ENCODE measurements around the gene VPS37B. TPM values are rescaled to one million over a fixed set of nuclear protein-coding genes. Genes with fewer than 3 reads are reported as not detected.

VPS37B gene
- total RNA-seq, 1 donor from 2014 or later: 24.4 TPM

DNA sequence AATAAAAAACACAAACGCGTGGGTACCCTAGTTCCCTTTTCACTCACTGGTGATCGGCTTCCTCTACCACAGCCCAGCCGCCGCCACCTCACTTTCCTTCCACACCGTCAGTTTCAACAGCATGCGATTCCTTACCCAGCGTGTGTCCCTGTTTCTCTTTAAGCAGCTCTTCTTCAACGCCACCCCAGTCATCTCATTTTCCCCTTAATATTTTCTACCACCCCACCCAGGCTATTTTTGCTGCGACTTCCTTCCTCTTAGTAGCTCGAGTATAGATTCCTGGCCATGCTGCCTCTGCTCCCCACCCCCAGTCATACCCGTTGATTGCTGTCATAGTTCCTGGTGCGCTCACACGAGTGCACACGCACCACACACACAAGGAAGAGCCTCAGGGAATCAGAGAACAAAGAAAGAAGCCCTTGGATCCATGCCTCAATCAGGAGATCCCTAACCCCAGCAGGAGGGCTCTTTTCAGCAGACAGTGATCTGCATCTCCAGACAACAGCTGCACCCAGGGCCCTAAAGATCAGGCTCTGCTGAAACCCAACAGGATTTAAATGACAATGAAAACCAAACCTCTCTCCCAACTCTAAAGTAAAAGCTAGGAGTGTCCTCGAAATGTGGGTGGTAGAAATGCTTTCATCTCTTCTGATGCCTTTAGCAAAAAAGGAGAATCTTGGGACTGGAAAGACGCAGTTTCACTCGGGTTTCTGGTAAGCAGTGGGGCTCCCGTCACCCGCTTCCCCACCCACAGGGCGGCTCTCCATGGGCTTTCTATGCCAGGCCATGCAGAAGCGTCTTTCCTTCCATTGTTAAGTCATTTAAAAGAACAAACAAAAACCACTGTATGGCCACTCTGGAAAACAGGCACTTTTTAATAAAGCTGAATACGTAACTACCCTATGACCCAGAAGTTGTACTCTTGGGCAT is 23.8 kb downstream of the VPS37B start:
- Mint-ChIP-seq H3K36me3 (ENCODE audit: low read depth) (peaks cover 13% of the 10 kb centered on the region), H3K9me3 (ENCODE audit: low read depth) (no peaks in the 10 kb centered on the region), H3K27ac (ENCODE audit: unreplicated experiment) (peak overlapping the region; percentile 99), H3K27me3 (ENCODE audit: low read depth) (no peaks in the 10 kb centered on the region), H3K4me3 (ENCODE audit: unreplicated experiment) (peak overlapping the region; percentile 72), H3K4me1 (ENCODE audit: low read depth) (peaks cover 56% of the 10 kb centered on the region)
- TF ChIP-seq, protein P1, sequence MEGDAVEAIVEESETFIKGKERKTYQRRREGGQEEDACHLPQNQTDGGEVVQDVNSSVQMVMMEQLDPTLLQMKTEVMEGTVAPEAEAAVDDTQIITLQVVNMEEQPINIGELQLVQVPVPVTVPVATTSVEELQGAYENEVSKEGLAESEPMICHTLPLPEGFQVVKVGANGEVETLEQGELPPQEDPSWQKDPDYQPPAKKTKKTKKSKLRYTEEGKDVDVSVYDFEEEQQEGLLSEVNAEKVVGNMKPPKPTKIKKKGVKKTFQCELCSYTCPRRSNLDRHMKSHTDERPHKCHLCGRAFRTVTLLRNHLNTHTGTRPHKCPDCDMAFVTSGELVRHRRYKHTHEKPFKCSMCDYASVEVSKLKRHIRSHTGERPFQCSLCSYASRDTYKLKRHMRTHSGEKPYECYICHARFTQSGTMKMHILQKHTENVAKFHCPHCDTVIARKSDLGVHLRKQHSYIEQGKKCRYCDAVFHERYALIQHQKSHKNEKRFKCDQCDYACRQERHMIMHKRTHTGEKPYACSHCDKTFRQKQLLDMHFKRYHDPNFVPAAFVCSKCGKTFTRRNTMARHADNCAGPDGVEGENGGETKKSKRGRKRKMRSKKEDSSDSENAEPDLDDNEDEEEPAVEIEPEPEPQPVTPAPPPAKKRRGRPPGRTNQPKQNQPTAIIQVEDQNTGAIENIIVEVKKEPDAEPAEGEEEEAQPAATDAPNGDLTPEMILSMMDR (IDR thresholded peaks at IDR 0.05): no peak
- DNase-seq (ENCODE audit: low spot score): no peak

DNA sequence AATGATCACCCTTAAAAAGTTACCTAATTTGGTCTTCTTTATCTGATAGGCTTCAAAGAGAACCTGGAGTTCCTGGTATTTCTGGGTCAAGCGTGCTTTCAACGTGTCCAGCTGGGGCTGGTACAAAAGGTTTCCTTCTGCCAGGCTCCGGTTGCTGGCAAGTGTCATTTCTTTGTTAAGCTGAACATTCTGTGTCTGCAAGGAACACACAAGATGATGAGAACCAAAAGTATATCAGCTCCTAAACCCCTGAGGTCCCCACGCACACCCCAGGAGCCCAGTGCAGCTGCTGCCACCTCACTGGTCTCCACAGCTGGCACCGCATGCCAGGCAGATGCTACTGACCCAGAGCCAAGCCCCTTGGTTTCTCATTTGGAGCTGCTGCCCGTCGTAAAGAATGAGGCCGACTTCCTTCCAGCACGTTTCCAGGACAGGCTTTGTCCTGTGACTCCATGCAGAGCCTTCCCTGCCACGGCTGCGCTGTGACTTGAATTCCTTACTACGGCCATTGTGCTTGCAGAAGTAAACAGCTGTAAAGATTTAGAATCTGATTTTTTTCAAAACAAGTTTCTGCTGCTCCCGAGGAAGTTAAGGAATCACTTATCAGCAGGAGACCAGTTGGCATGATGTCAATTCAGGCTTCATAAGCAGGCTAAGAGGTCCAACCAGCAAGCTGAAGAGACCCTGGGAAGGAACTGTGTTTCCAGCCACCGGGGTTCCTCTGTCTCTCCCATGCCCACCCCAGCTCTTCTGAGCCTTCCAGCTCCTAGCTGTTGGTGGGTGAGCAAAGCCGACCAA is 24.9 kb downstream of the VPS37B start:
- H3K4me3 Mint-ChIP-seq (ENCODE audit: unreplicated experiment): peak overlapping the region; percentile 72
- peaks cover 15% of the 10 kb centered on the region for H3K36me3 Mint-ChIP-seq (ENCODE audit: low read depth)
- DNase-seq (ENCODE audit: low spot score): no peak
- H3K4me1 Mint-ChIP-seq (ENCODE audit: low read depth): peaks cover 46% of the 10 kb centered on the region
- TF ChIP-seq, protein P1 (IDR thresholded peaks at IDR 0.05): no peak
- no peaks in the 10 kb centered on the region for H3K9me3 Mint-ChIP-seq (ENCODE audit: low read depth)
- H3K27me3 Mint-ChIP-seq (ENCODE audit: low read depth): no peaks in the 10 kb centered on the region
- peak overlapping the region; percentile 99 for H3K27ac Mint-ChIP-seq (ENCODE audit: unreplicated experiment)

DNA sequence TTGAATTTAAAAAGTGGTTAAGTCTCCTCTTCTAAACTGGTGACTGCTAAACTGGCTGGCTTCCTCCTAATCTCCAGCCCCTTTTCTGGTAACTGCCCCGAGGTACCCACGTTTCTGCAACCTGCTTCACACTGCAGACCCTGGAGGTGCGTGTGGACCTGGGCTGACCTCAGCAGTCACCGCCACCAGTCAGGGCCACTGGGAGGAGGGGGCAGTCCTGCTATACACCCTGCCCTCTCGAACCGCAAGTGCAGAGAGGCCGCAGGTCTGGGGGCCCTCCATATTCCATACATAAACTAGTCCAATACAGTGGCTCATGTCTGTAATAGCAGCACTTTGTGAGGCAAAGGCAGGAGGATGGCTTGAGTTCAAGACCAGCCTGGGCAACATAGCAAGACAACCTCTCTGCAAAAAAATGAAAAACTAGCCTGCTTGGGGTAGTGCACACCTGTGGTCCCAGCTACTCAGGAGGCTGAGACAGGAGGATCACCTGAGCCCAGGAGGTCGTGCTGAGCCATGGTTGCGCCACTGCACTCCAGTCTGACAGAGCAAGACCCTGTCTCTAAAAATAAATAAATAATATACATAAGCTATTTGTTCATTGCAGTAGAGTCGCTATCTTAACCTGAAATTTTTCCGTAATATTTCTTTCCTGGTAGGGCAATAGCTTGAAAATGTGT is 25.6 kb downstream of the VPS37B start:
- H3K9me3 Mint-ChIP-seq (ENCODE audit: low read depth): no peaks in the 10 kb centered on the region
- H3K36me3 Mint-ChIP-seq (ENCODE audit: low read depth): peaks cover 15% of the 10 kb centered on the region
- peaks cover 38% of the 10 kb centered on the region for H3K4me1 Mint-ChIP-seq (ENCODE audit: low read depth)
- H3K27me3 Mint-ChIP-seq (ENCODE audit: low read depth): no peaks in the 10 kb centered on the region
- TF ChIP-seq, protein P1 (IDR thresholded peaks at IDR 0.05): no peak
- DNase-seq (ENCODE audit: low spot score): no peak
- H3K4me3 Mint-ChIP-seq (ENCODE audit: unreplicated experiment): peak overlapping the region; percentile 72
- peak overlapping the region; percentile 99 for H3K27ac Mint-ChIP-seq (ENCODE audit: unreplicated experiment)

DNA sequence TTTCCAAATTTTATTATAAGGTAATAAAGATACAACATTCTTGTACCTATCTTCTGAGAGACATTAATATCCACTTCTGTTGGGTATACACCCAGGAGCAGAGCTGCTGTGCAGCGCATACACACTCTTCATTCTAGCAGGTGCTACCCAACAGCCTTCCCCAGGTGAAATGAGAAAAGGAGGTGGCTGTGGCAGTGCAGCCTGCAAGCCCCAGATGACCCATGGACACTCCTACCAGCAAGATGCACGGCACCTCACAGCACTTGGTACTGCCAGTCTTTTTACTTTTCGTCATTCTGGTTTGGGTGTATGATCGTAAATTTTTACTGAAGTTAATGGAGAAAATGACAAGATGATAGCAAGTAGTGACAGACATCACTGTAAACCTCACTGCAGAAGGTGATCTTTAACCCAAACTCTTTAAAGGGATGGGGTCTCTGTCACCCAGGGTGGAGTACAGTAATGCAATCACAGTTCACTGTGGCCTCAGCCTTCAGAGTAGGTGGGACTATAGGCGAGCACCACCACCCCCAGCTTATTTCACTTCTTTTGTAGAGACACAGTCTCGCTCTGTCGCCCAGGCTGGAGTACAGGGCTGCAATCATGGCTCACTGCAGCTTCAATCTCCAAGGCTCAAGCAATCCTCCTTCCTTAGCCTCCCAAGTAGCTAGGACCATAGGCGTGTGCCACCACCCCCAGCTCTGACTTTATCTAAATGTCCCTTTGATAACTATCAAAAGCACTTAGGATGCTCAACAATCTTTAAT is 26.5 kb downstream of the VPS37B start:
- peaks cover 20% of the 10 kb centered on the region for H3K36me3 Mint-ChIP-seq (ENCODE audit: low read depth)
- no peak overlapping the region for H3K4me3 Mint-ChIP-seq (ENCODE audit: unreplicated experiment)
- TF ChIP-seq, protein P1 (IDR thresholded peaks at IDR 0.05): no peak
- DNase-seq (ENCODE audit: low spot score): no peak
- H3K4me1 Mint-ChIP-seq (ENCODE audit: low read depth): peaks cover 36% of the 10 kb centered on the region
- no peaks in the 10 kb centered on the region for H3K27me3 Mint-ChIP-seq (ENCODE audit: low read depth)
- H3K9me3 Mint-ChIP-seq (ENCODE audit: low read depth): no peaks in the 10 kb centered on the region
- no peak overlapping the region for H3K27ac Mint-ChIP-seq (ENCODE audit: unreplicated experiment)
